ENCODE measurements around the gene SEMA3G.

GRCh38 chr3:52455283-52456168 lies 10.6 kb upstream of the SEMA3G start, which contains the start of gene NISCH:
- TF ChIP-seq CTCF (optimal IDR thresholded peaks at IDR 0.05 in 1 of 3, IDR thresholded peaks at IDR 0.05 in 1 of 3, conservative IDR thresholded peaks at IDR 0.05 in 1 of 3; ENCODE audit: extremely low read depth in 1 of 3, insufficient read depth in 2 of 3, low read length in 3 of 3) (no peak), EZH2 (IDR thresholded peaks at IDR 0.05; ENCODE audit: low read length) (no peak)
